Umbilical cord (tissue), 2 donors: Measurements from ENCODE around the gene MIER1. TPM values are rescaled to one million over a fixed set of nuclear protein-coding genes. Genes with fewer than 3 reads are reported as not detected.

Experiments
- DNase-seq: peaks from one replicate; pipeline ENCODE4 v3.0.0-alpha.2; 2015; ENCODE audit warnings: low spot score
- total RNA-seq: library from RNA; depleted of rRNA; stranded (reverse); fragments of >200 nt; gene quantifications from one replicate; pipeline ENCODE4 v1.2.3, GENCODE V29; 2014; ENCODE audit warnings: low replicate concordance; ENCODE audit not compliant: insufficient read depth

Gene MIER1
- total RNA-seq, 1 donor from 2014 or later = 45.3 TPM

DNA sequence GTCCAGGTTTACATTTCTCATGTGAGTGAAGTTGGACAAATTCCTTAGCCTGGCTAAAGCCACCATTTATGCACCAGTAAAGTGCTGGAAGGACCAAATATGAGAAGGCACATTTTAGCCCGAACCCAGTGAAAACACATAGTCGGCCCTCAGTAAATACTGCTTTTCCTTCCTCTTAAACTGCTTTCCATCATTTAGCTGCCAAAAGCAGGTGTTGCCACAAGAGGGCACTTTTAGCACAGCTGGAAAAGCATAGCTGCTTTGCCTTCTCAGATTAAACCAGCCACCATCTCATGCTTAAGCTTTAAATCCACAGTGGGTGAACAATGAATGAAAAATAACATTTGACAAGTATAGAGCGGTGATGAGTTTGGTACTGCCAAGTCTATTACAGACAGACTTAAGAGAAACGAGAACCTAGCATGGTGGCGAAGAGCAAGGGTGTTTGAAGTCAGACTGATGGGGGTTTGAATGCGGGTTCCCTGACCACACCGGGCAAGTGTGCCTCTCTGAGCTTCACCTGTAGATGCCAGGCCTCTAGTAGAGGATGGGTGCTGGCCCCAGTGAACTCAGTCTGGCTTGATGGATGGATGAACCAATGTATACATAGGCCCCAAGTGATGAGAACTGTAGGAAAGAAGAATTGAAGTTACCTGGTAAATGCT lies 71.4 kb downstream of the MIER1 start:
- peak; percentile 77 for DNase-seq

DNA sequence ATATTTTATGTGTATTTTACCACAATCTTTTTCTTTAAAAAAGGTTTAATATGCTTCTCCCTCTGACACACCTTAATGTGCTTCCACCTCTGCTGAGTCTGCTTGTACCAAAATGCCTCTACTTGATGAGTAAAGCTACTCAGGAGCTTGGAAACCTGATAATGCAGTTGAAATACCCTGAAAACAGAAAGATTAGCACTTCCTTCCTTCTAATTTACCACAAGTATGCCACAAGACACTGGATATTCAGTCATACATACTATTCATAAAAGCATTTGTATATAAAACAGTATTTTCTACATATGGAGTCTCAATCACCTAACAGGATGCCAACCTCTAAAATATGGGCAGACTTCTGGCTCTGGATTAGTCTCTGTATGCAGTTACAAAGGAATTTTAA lies 74.2 kb downstream of the MIER1 start:
- no peak for DNase-seq

DNA sequence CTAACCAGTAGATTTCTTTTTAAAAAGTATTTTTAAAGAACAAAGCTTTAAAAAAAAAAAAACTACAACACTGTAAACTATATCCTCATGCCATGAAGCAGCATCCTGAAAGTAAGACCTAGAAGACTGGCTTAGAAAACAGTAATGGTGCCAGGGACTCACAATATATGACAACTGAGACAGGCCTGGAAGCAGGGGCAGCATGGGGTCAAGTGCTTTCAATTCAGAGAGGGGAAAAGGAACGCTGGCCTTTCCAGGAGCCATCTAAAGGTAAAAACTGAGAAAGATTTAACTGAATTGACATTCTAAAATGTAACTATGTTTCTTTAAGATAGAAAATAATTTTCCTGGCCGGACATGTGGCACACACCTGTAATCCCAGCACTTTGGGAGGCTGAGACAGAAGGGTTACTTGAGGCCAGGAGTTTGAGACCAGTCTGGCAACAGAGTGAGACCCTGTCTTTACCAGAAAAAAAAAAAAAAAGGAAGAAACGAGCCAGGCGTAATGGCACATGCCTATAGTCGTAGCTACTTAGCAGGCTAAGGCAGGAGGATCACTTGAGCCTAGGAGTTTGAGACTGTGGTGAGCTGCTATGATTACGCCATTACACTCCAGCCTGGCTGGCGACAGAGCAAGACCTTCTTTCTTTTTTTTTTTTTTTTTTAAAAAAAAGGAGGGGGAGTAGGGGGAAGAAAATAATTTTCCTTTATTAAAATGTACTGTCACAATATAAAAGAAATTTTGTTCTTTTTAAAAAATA lies 75.0 kb downstream of the MIER1 start:
- peak; percentile 13 for DNase-seq

DNA sequence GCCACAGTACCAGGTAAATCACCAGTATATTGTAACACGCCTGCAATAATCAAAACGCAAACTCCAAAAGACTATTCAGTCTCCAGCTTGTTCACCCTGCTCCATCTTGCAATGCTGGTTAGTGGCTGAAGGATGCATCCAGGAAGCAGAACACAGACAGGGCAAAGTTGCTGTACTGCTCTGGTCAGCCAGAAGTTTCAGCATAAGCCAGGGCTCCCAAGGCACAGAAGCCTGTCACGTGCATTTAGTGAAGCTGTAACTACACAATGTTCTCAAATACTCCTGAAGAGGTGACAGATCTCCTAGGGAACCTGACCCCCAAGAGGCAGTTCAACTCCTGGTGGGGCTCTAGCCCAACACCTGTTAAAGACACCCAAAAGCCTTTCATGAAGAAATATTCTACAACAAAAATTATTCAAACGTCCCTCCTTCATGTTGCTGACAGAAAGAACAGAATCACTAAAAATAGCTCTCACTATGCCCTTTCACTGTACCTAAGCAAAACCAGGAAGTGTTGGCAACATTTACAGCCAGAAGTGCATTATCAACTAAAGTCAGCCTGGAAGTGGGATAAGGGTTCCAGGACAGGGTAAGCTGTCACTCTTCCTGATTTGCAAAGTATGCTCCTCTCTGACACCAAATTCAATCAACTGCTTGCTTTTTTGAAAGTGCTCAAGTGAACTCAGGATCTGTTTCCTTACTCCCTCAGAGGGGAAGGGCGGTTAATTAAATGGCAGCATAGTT lies 77.1 kb downstream of the MIER1 start:
- DNase-seq = no peak

DNA sequence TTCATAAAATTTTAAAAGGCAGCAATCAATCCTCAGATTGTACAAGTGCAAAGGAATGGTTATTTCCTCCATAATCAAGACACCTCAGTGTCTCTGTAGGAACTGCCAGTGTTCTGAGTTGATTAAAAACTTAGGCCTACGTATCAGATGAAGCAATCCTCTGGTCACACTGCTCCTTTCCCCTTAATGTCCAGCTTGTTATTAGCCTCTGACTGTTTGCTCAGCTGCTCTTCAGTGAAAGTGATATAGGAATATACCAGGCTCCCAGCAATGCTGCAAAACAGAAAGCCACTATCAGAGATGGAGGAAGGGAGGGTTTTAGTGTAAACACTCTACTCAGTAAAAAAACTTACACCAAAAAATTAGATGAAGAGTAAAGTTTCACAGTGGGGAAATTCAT lies 79.4 kb downstream of the MIER1 start:
- DNase-seq = no peak

DNA sequence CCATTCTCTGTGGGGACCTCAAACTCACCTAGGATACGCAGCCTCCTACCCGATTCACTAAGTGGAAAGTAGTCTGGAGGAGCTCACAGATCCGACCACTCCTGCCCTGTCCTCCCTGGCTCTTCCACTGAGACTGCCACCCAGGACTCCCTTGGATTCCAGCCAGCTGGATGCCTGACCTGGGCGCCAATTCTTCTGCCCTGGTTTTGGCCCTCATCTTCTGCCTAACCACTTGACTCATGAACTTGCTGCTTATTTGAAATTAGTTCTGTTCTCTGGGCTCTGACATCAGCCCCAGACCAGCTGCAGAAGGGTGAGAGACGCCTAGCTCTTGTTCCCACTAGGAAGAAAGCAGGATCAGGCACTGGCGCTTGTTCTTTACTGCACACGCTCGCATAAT lies 80.3 kb downstream of the MIER1 start:
- DNase-seq = no peak

DNA sequence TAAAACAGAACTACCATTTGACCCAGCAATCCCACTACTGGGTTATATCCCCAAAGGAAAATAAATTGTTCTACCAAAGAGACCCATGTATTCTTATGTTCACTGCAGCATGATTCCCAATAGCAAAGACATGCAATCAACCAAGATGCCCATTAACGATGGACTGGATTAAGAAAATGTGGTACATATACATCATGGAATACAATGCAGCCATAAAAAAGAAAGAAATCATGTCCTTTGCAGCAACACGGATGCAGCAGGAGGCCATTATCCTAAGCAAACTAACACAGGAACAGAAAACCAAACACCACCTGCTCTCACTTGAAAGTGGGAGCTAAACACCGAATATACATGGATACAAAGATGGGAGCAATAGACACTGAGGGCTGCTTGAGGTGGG lies 85.0 kb downstream of the MIER1 start:
- no peak for DNase-seq

DNA sequence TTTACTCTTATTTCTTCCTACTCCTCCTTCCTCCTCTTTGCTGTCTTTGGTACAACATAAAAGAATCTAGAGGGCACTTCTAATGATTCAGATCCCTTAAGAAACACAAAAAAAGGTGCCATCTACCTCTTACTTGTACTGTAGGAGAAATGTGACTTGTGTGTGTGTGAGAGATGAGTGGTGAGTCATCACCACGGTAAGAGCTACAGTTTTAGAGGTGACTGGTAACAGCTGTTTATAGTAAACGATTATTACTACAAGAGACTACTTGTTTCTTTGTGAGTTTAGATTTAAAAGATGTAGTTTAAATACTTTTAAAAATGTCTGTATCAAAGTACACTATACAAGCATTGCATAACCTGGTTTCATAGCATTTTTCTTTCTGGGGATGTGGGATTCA lies 88.8 kb downstream of the MIER1 start:
- DNase-seq = no peak

DNA sequence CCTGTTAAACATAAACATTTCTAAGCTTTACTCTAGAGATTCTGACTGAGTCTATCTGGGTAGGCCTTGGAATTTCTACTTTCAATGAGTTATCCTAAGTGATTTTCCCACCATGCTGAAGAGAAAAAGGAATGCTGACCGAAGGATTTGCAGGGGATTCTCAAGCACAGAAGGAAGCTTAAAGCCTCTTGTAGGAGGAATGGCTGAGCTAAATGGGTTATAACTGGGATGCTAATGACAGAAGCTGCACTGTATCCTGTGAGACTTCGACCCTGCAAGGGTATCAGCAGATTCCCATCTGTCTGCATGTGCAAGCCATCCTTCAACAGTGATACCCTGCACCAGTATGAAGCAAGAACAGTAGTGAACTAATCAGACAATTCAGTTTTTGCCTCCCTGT lies 93.8 kb downstream of the MIER1 start:
- peak; percentile 21 for DNase-seq

DNA sequence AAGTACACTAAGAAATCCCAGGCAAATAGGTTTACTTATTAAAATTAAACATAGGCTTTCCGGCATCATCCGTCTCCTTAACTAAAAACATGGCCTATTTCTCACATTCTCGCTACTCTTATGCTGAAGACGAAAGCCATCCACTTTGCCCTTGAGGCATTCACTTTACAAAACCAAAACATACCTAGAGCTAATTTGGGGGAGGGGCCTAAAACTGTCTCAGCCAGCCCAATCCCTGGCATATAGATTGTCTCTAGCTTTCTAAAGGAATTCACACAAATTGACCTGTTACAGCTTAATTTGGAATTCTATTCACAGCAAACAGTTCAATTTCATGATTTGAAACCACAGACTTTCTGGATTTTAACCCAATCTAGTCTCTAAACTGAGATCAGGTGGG lies 94.3 kb downstream of the MIER1 start:
- DNase-seq = no peak

DNA sequence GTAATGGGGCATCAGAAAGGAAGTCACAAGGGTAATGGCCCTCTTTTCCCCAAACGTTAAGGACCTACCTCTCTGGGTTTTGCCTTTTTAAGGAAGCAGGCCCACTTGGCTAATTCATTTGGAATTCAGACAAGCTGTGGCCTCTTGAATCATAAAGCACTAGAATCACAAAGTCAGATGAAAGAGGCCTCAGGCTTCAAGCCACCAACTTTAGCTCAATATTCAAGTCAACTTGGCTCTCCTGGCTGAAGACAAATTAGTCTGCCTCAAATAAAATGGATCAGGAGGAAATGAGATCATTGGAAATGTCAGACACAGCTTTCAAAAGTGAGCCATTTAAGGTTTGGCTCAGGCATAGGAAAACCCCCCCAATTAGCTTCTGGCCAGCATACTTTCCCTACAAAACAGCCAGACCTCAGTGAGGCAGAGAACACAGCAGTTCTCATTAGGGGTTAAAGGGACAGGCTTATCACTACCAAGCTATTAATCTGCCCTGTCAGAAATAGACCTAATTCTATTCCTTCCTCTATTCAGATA lies 94.9 kb downstream of the MIER1 start:
- peak; percentile 20 for DNase-seq

DNA sequence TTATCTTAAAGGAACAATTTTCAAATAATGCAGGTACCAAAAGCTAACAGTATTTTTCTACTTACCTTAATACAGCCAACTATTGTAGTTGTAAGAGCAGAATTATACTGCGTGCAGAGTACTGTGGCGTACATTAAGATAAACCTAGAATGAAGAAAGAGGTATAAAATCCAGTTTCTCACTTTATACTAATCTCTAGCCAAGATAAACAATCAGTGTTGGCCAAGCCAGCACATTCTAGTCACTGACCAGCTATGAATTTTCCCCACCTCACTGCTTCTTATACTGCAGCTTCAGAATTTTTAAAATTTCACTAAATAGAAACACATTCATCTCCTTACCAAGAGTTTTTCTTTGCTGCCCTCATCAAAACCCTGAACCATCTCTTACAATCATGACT lies 95.5 kb downstream of the MIER1 start:
- no peak for DNase-seq

DNA sequence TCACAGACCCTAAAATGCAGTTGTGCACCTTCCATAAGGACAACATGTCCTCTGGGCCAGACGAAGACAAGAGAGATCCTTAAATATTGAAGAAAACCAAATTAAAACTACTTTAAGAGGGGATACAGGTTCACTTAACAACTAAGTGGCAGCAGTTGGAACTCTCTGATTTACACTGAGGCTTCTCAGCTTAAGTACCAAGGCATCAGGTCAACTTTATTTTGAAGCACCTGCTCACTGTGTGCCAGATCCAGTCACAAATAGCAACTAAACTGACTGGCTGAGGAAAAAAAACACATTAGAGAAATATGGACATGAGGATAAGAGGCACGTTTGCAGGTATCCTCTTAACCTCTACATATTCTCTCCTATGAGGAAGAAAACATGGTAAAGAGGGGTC lies 96.0 kb downstream of the MIER1 start:
- no peak for DNase-seq

DNA sequence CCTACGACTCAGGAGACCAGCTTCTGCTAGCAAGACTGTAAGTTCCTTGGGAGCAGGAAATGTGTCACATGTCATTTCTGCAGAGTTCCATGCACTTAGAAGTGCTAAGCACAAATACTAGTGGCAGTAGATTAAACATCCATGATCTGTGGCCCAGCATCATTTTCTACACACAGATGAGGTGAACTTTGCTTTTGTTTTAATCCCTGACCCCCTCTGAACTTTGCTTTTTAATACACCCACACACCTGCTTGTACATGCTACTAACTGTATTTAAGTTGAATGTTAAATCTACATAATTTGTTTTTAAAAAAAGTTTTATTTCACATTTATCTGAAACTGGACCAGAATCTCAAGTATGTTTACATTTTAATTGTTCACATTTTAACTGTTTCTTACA lies 104.7 kb downstream of the MIER1 start:
- no peak for DNase-seq

DNA sequence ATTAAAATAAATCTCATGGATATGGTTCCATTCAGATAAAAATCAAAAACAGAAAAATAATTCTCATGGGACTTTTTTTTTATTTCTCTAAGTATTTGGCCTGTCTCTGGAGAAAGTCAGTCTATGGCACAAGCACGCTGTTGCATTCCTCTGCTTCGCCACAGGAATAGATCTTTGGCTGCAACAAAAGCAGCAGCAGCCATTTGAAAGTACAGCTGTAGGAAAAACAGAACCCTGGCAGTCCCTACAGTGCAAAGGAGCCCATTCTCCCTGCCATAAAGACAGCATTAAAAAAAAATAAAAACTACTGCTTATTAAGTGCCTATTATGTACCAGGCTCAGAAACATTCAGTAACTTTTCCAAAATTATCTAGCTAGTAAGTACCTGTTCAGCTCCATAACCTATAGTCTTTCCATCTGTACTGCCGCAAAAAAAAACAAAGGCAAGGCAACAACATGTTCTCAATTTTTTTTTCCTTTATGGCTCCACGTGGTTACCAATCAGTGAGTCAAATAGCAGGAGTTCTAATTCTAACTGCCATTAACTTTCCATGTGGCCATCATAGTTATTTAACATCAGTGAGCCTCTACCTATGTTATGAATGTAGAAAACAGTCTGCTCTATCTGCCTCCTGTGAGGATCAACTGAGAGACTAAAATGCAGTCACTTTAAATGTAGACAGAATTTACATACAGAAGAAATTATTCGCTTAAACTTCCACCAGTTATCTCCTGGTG lies 106.5 kb downstream of the MIER1 start:
- DNase-seq = peak; percentile 62

DNA sequence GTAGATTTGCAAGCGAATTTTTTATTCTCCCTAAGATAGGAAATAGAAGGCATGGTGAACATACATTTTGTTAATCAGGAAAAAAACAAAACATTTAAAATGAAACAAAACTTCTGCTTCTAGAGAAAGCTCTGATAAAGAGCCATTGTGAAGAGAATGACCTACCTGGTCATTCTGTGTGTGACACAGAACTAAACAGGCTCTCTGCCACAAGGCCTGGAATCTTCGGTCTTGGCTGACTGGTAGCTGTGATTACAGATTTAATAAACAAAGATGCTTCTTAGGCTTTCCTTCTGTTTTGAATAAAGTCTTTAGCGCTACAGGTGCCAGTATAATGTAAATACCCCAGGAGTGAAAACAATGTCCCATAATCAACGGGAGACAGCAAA lies 107.1 kb downstream of the MIER1 start:
- no peak for DNase-seq

Other genes starting within 250 kb of the MIER1 start
- 4.3 TPM for gene DYNLT5, start 172.5 kb upstream of the MIER1 start, total RNA-seq
- gene INSL5, start 123.7 kb upstream of the MIER1 start, total RNA-seq = not detected
- 38.5 TPM for gene DNAI4, start 134 bp upstream of the MIER1 start, total RNA-seq
- 15.9 TPM for gene SLC35D1, start 129.2 kb downstream of the MIER1 start, total RNA-seq
- gene C1orf141, start 210.0 kb downstream of the MIER1 start, total RNA-seq = 2.6 TPM
- gene IL23R, start 241.5 kb downstream of the MIER1 start, total RNA-seq = 1.9 TPM